Lower lobe of right lung (tissue), 2 donors: ENCODE results near the gene CXCR4. TPM values are rescaled to one million over a fixed set of nuclear protein-coding genes. Genes with fewer than 3 reads are reported as not detected.

Experiments
- ATAC-seq, 2 donors: fragments of 200-7000 bp; cut with Tn5 transposase; one replicate each; pipeline ENCODE4 v1.9.1; 2020 to 2022; ENCODE audit warnings: mild to moderate bottlenecking in 2 of 2, moderate library complexity in 2 of 2
- DNase-seq: peaks from one replicate; pipeline ENCODE4 v3.0.0-alpha.2; 2020
- H3K27ac ChIP-seq: fragments of 200-600 bp; one replicate; pipeline ENCODE4 v1.8.0; 2022
- H3K27me3 ChIP-seq: fragments of 200-600 bp; one replicate; pipeline ENCODE4 v1.8.0; 2022; ENCODE audit warnings: low read depth
- H3K36me3 ChIP-seq: fragments of 200-600 bp; one replicate; pipeline ENCODE4 v1.8.0; 2022; ENCODE audit warnings: mild to moderate bottlenecking
- H3K4me1 ChIP-seq: fragments of 200-600 bp; one replicate; pipeline ENCODE4 v1.8.0; 2022
- H3K4me3 ChIP-seq: fragments of 200-600 bp; one replicate; pipeline ENCODE4 v1.8.0; 2022; ENCODE audit warnings: mild to moderate bottlenecking
- H3K9me3 ChIP-seq: fragments of 200-600 bp; one replicate; pipeline ENCODE4 v1.8.0; 2022
- CTCF ChIP-seq: fragments of 200-600 bp; IDR thresholded peaks from one replicate; pipeline ENCODE4 v1.8.0; 2022; ENCODE audit warnings: antibody characterized with exemption, mild to moderate bottlenecking
- intact Hi-C: fragments of 100-400 bp; cut with DNase I; formaldehyde crosslinking; loops from one replicate; pipeline ENCODE4 v1.11.0; 2022
- total RNA-seq: library from RNA; stranded (reverse); fragmentation: NEBNext Ultra II Directional; extraction: Animal tissue kit (Norgen Biotek cat#: 25700); gene quantifications from one replicate; pipeline ENCODE4 v1.2.1, GENCODE V29; 2021
- donor health status: DM: no; HTN: yes; CAD: no; lungs with severe emphysema.

Gene CXCR4
- total RNA-seq, 1 donor from 2014 or later, result 55.1 TPM

- Histone ChIP-seq H3K36me3 (no peaks in the 10 kb centered on the region), H3K4me3 (no peak overlapping the region), H3K9me3 (no peaks in the 10 kb centered on the region), H3K27me3 (peaks cover 3% of the 10 kb centered on the region), H3K27ac (no peak overlapping the region), H3K4me1 (peaks cover 12% of the 10 kb centered on the region)
- intact Hi-C loops, result no loop called here
- no peak for DNase-seq
- ATAC-seq, result no peak
- TF ChIP-seq CTCF, result no peak
These were observed 10.4 kb upstream of the CXCR4 start for GRCh38 chr2:136128366-136128765.

GRCh38 chr2:136127356-136127755 is 9.4 kb upstream of the CXCR4 start:
- no peaks in the 10 kb centered on the region for H3K9me3 ChIP-seq
- no peak overlapping the region for H3K4me3 ChIP-seq
- ATAC-seq, result no peak
- H3K4me1 ChIP-seq, result peaks cover 9% of the 10 kb centered on the region
- DNase-seq, result no peak
- H3K36me3 ChIP-seq, result no peaks in the 10 kb centered on the region
- no peak overlapping the region for H3K27ac ChIP-seq
- TF ChIP-seq CTCF, result no peak
- H3K27me3 ChIP-seq, result peaks cover 3% of the 10 kb centered on the region
- intact Hi-C loops, result no loop called here

GRCh38 chr2:136126421-136126926 is 8.5 kb upstream of the CXCR4 start:
- intact Hi-C loops, result no loop called here
- no peak for TF ChIP-seq CTCF

GRCh38 chr2:136126021-136126420 is 8.1 kb upstream of the CXCR4 start:
- ATAC-seq (no peak), DNase-seq (no peak)
- no peak for TF ChIP-seq CTCF
- H3K36me3 ChIP-seq, result no peaks in the 10 kb centered on the region
- no peak overlapping the region for H3K4me3 ChIP-seq
- no peaks in the 10 kb centered on the region for H3K9me3 ChIP-seq
- intact Hi-C loops, result no loop called here
- H3K4me1 ChIP-seq, result peaks cover 9% of the 10 kb centered on the region
- peaks cover 3% of the 10 kb centered on the region for H3K27me3 ChIP-seq
- no peak overlapping the region for H3K27ac ChIP-seq

More at GRCh38 chr2:136126421-136126926, 8.5 kb upstream of the CXCR4 start:
- Histone ChIP-seq H3K4me1 (peaks cover 9% of the 10 kb centered on the region), H3K9me3 (no peaks in the 10 kb centered on the region), H3K27ac (no peak overlapping the region), H3K27me3 (peaks cover 3% of the 10 kb centered on the region), H3K36me3 (no peaks in the 10 kb centered on the region), H3K4me3 (no peak overlapping the region)
- ATAC-seq, result no peak
- DNase-seq, result no peak

GRCh38 chr2:136125236-136125635 is 7.3 kb upstream of the CXCR4 start:
- Histone ChIP-seq H3K36me3 (no peaks in the 10 kb centered on the region), H3K9me3 (no peaks in the 10 kb centered on the region), H3K4me1 (peaks cover 9% of the 10 kb centered on the region), H3K27me3 (peaks cover 3% of the 10 kb centered on the region), H3K4me3 (no peak overlapping the region), H3K27ac (no peak overlapping the region)
- TF ChIP-seq CTCF, result no peak
- ATAC-seq, result no peak
- no peak for DNase-seq
- intact Hi-C loops, result no loop called here

GRCh38 chr2:136124805-136125204 is 6.9 kb upstream of the CXCR4 start:
- no peak overlapping the region for H3K4me3 ChIP-seq
- TF ChIP-seq CTCF, result no peak
- H3K9me3 ChIP-seq, result no peaks in the 10 kb centered on the region
- H3K36me3 ChIP-seq, result no peaks in the 10 kb centered on the region
- ATAC-seq (no peak), DNase-seq (no peak)
- no peak overlapping the region for H3K27ac ChIP-seq
- H3K27me3 ChIP-seq, result peaks cover 3% of the 10 kb centered on the region
- peaks cover 9% of the 10 kb centered on the region for H3K4me1 ChIP-seq
- intact Hi-C loops, result no loop called here
